Lung (tissue), 12 donors: ENCODE measurements around the gene NBPF3. TPM values are rescaled to one million over a fixed set of nuclear protein-coding genes. Genes with fewer than 3 reads are reported as not detected.
A peak's percentile ranks its signal among the peaks of the same experiment; 100 is the strongest.
"Not testable (repeated sequence)": the region's sequence is repeated elsewhere in the genome, so short reads cannot be mapped to it uniquely, and the experiment has no call there.

ENCODE experiments used
- ATAC-seq: fragments of 200-7000 bp; cut with Tn5 transposase; one replicate; pipeline ENCODE4 v1.9.1; 2020; ENCODE audit warnings: moderate number of reproducible peaks; ENCODE audit not compliant: insufficient read depth, low FRiP score
- DNase-seq, 3 donors: peaks; one replicate each; pipeline ENCODE4 v3.0.0-alpha.2; 2013 to 2017
- H3K27ac ChIP-seq, 2 donors: one replicate each; pipeline ENCODE4 v1.5.1; 2013; ENCODE audit warnings: mild to moderate bottlenecking in 2 of 2, moderate library complexity in 2 of 2, control low read depth in 1 of 2, inconsistent platforms in 1 of 2, low read depth in 1 of 2, low read length in 1 of 2
- H3K27me3 ChIP-seq, 3 donors: one replicate each; pipeline ENCODE4 v1.5.1; 2013; ENCODE audit warnings: low read length in 2 of 3; ENCODE audit not compliant: control insufficient read depth in 3 of 3, insufficient read depth in 3 of 3
- H3K36me3 ChIP-seq, 4 donors: one replicate each; pipeline ENCODE4 v1.5.1; 2013; ENCODE audit warnings: low read length in 4 of 4, mild to moderate bottlenecking in 1 of 4, moderate library complexity in 1 of 4; ENCODE audit not compliant: control insufficient read depth in 4 of 4, insufficient read depth in 4 of 4
- H3K4me1 ChIP-seq, 5 donors: one replicate each; pipeline ENCODE4 v1.5.1; 2013; ENCODE audit warnings: low read length in 5 of 5, mild to moderate bottlenecking in 2 of 5, moderate library complexity in 1 of 5; ENCODE audit not compliant: control insufficient read depth in 5 of 5, insufficient read depth in 5 of 5
- H3K4me3 ChIP-seq: one replicate; pipeline ENCODE4 v1.5.1; 2013; ENCODE audit warnings: mild to moderate bottlenecking, control low read depth, moderate library complexity
- H3K9ac ChIP-seq, 2 donors: one replicate each; pipeline ENCODE4 v1.5.1; 2013; ENCODE audit warnings: low read length in 2 of 2, control low read depth in 1 of 2; ENCODE audit not compliant: insufficient read depth in 1 of 2
- H3K9me3 ChIP-seq, 4 donors: one replicate each; pipeline ENCODE4 v1.5.1; 2013; ENCODE audit warnings: low read length in 3 of 4, mild to moderate bottlenecking in 1 of 4, moderate library complexity in 1 of 4; ENCODE audit not compliant: control insufficient read depth in 4 of 4, insufficient read depth in 3 of 4
- CTCF ChIP-seq: IDR thresholded peaks from 2 replicates; pipeline ENCODE4 v1.5.1; 2012; ENCODE audit warnings: mild to moderate bottlenecking; ENCODE audit errors: control extremely low read depth, extremely low read depth
- WGBS, 2 donors: extraction: QIAGEN DNeasy Blood & Tissue Kit; methylation state at CpG; one replicate each; pipeline ENCODE4 v1.1.7; 2013; 5-methylcytosine and 5-hydroxymethylcytosine counted together
- polyA plus RNA-seq, 2 donors: library from polyadenylated mRNA; stranded (reverse); fragments of 200-250 nt; gene quantifications; one replicate each; pipeline ENCODE4 v1.2.1, GENCODE V29; 2013
- total RNA-seq, 2 donors: library from RNA; depleted of rRNA in 1 of 2; stranded (reverse); fragments of >200 nt in 1 of 2; gene quantifications; one replicate each; pipeline ENCODE4 v1.2.1, GENCODE V29; 2014 to 2021
- donor health status: control.
- donor health status: control.
- donor health status: Bipolar disorder and iron deficiency.
- donor health status: healthy.
- donor health status: DM: yes; HTN: yes; CAD: no.

Gene NBPF3
- total and polyA plus RNA-seq, 4 donors: 1.3 to 17.6 (median 5.6) TPM

- 61 to 66% methylated on average over 3 of the region's 3 CpGs for WGBS, 2 donors
These were observed 77.2 kb downstream of the NBPF3 start for GRCh38 chr1:21517161-21517589.

GRCh38 chr1:21517660-21518480 is 77.9 kb downstream of the NBPF3 start:
- Histone ChIP-seq H3K27ac (peak overlapping the region in 1 of 2 donors; percentile 65), H3K4me3 (no peak overlapping the region), H3K9me3 (peaks cover 0 to 2% (median 0%) of the 10 kb centered on the region in 4 donors), H3K9ac (no peak overlapping the region), H3K4me1 (peaks cover 0 to 5% (median 0%) of the 10 kb centered on the region in 5 donors), H3K27me3 (peaks cover 0 to 3% (median 0%) of the 10 kb centered on the region in 3 donors), H3K36me3 (no peaks in the 10 kb centered on the region)
- ATAC-seq (peak; percentile 23), DNase-seq (no peak)
- no peak for TF ChIP-seq CTCF
- WGBS, 2 donors: 74 to 89% methylated on average over 13 of the region's 13 CpGs

More at GRCh38 chr1:21517161-21517589, 77.2 kb downstream of the NBPF3 start:
- Histone ChIP-seq H3K27me3 (peaks cover 0 to 3% (median 0%) of the 10 kb centered on the region in 3 donors), H3K4me3 (no peak overlapping the region), H3K9ac (no peak overlapping the region), H3K27ac (peak overlapping the region in 1 of 2 donors; percentile 65), H3K36me3 (no peaks in the 10 kb centered on the region), H3K9me3 (peaks cover 0 to 2% (median 0%) of the 10 kb centered on the region in 4 donors), H3K4me1 (peaks cover 0 to 5% (median 0%) of the 10 kb centered on the region in 5 donors)
- DNase-seq (no peak), ATAC-seq (peak; percentile 84)
- no peak for TF ChIP-seq CTCF

GRCh38 chr1:21518774-21519455 is 79.0 kb downstream of the NBPF3 start:
- H3K4me1 ChIP-seq: peaks cover 0 to 5% (median 0%) of the 10 kb centered on the region in 5 donors
- ATAC-seq (no peak), DNase-seq (no peak)
- no peak overlapping the region for H3K27ac ChIP-seq
- H3K4me3 ChIP-seq: no peak overlapping the region
- H3K9me3 ChIP-seq: peaks cover 0 to 5% (median 0%) of the 10 kb centered on the region in 4 donors
- no peak for TF ChIP-seq CTCF
- H3K9ac ChIP-seq: no peak overlapping the region
- 92 to 93% methylated on average over 16 of the region's 16 CpGs for WGBS, 2 donors
- peaks cover 0 to under 1% (median 0%) of the 10 kb centered on the region in 3 donors for H3K27me3 ChIP-seq
- H3K36me3 ChIP-seq: no peaks in the 10 kb centered on the region

- ATAC-seq, H3K36me3 ChIP-seq, H3K27me3 ChIP-seq, H3K27ac ChIP-seq, H3K4me3 ChIP-seq, DNase-seq, H3K9ac ChIP-seq, H3K9me3 ChIP-seq, H3K4me1 ChIP-seq: not testable (repeated sequence)
- 85 to 94% methylated on average over 11 of the region's 11 CpGs for WGBS, 2 donors
These were observed 79.6 kb downstream of the NBPF3 start for GRCh38 chr1:21519486-21520070.
